Mammary epithelial cell (primary cell): ENCODE measurements around the gene PAMR1.

Source experiments
- CTCF ChIP-seq, 2 donors: IDR thresholded peaks in 1 of 2; conservative IDR thresholded peaks in 1 of 2; 2 replicates each; pipeline ENCODE4 v1.5.1; 2011 to 2012; ENCODE audit warnings: inconsistent platforms in 2 of 2, low read length in 2 of 2, mild to moderate bottlenecking in 2 of 2, control low read depth in 1 of 2, low read depth in 1 of 2; ENCODE audit not compliant: insufficient read depth in 1 of 2; ENCODE audit errors: extremely low read depth in 1 of 2
- EZH2 ChIP-seq: IDR thresholded peaks from 2 replicates; pipeline ENCODE4 v1.6.1; 2012; ENCODE audit warnings: low read length, inconsistent platforms, borderline replicate concordance

DNA sequence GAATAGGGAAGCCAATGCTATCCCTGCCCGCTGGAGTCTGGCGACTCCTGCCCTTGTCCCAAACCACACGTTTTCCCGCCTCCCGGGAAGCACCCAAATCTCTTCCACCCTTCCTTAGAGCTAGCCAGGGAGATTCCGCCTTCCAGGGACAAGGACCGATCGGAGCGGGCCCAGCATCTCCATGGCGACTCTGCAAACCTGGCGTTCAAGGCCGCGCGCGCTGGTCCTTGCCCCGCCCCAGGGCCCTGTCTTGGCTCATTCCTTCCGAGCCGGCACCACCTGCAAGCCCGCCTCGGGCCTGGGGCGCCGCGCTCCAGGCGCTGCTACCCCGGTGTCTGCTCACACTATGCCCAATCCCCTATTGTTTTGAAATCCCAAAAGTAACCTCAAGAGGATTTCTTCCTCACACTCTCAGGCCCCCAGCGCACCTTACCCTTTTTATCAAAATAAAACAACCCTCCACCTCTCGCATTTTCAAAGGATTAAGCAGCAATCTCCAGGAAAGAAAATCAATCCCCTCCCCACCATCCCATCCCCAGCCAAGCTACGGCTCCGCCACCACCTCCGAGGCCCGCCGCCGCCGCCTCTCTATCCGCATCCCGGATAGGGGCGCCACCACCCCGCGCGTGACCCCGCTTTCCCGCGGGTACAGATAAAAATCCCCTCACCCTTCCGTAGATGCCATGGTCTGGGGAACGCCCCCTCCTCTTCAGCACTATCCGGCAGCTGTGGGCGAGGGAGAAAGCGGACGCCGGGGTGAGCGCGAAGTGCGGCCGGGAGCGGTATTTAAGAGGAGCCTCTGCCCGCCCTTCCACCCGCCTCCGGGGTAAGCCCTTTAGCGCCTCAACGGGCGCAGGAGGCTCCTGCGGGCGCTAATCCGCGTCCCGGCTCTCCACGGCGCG, 106.9 kb downstream of the PAMR1 start:
- TF ChIP-seq CTCF (conservative IDR thresholded peaks at IDR 0.05 in 1 of 2, IDR thresholded peaks at IDR 0.05 in 1 of 2; ENCODE audit: extremely low read depth in 1 of 2, insufficient read depth in 1 of 2, low read depth in 1 of 2, low read length in 2 of 2), result no peak
- peak; percentile 23 for TF ChIP-seq EZH2
